GM19023 (cell line): ENCODE data around the gene CSF3R.
"Not testable (repeated sequence)": the region's sequence is repeated elsewhere in the genome, so short reads cannot be mapped to it uniquely, and the experiment has no call there.

Experiments used
- ATAC-seq: cut with Tn5 transposase; IDR thresholded peaks from one replicate; pipeline ENCODE4 v1.9.1; 2021; ENCODE audit warnings: mild to moderate bottlenecking, moderate library complexity; ENCODE audit not compliant: unreplicated experiment

The CSF3R gene

GRCh38 chr1:36513676-36514473, 31.2 kb upstream of the CSF3R start:
- no peak for ATAC-seq

GRCh38 chr1:36512842-36513241, 30.1 kb upstream of the CSF3R start:
- no peak for ATAC-seq

DNA sequence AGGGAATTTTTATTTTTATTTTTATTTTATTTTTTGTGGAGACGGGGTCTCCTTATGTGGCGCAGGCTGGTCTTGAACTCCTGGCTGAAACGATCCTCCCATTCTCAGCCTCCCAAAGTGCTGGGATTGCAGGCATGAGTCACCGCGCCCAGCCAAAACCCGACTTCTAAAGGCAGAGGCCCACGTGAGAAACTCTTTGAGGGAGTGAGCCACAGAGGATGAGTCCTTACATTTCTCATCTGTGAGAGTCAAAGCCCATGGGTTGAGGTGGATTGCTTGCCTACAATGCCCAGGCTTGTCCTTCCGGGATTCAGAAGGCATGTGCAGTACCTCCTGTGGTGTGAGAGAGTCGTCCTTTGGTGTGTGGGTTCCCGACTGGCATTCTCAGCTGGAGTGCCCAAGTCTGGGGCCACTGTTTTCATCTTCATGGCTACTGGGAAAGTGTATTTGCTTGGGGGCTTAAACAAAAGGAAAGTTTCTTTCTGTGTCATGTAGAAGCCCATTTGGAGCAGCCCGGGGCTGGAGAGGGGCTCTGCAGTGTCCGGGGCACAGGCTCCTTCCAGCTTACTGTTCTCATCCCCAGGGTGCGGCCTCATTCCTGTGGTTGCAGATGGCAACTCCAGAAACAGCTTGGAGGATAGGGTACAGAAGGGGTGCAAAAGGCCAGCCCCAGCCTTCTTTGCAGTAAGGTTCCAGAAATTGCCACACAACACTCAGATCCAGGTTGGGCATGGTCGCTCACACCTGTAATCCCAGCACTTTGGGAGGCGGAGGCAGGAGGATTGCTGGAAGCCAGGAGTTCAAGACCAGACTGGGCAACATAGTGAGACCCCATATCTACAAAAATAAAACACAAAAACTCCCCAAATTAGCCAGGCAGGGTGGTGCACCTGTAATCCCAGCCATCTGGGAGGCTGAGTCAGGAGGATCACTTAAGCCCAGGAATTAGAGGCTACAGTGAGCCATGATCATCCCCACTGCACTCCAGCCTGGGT, 29.4 kb upstream of the CSF3R start:
- no peak for ATAC-seq

DNA sequence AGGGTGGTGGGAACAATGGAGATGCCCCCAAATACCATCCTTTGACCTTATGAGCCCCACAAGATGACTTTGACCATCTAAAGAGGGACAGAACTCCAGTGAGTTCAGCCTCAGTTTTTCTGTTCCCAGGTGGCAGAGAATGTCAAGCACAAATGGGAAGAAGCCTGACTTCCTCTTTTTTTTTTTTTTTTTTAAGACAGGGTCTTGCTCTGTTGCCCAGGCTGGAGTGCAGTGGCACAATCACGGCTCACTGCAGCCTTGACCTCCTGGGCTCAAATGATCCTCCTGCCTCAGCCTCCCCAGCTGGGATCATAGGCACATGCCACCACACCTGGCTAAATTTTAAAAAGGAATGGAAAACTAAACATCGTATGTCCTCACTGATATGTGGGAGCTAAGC, 28.5 kb upstream of the CSF3R start:
- not testable (repeated sequence) for ATAC-seq

- no peak for ATAC-seq
These were observed 27.7 kb upstream of the CSF3R start for GRCh38 chr1:36510418-36510817.

DNA sequence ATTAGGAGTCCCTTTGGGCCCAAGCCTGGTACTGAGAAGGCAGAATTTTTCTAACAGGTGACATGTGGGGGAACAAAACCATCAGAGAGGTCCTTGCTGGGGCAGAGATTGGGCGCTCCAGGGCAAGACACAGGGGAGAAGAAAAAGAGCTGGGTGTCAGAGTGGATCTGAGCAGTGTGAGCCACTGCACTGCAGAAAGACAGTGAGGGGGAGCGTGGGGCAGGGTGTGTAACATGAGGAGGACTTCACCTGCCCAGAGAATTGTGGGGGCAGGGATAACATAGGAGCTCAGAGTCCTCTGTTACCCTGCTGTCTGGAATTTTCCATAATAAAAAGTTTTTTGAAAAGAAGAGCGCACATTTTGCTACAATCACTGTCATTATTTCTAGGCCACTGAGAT, 25.5 kb upstream of the CSF3R start:
- ATAC-seq, result no peak

DNA sequence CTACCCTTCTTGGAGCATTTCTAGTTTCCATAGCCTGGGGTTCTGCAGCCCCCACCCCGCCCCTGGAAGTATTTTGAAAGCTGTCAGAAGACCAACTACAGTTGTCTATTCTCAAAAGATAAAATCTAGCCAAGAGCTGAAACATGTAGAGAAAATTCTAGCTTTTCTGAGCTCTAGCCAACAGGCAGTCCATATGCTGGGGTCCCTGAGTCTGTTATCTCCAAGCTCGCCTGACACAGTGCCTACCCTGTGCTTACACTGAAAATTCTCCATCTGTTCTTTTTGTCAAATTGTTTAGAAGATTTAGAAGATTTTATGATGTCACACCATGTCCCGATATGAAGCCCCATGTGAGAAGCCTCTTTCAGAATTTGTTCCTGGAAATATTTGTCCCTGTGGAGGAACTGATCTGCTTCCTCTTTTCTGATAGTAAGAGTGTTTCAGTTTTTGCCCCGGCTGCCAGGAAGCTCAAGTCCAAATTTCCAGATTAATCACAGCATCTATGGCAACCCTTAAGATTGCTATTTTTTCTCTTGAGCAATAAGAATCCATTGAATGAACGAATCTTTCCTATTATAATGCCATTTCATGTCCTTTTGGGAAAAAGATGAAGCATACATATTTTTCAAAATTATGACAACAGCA, 23.7 kb upstream of the CSF3R start:
- ATAC-seq, result no peak

- ATAC-seq, result no peak
These were observed 21.0 kb upstream of the CSF3R start for GRCh38 chr1:36503733-36504132.

DNA sequence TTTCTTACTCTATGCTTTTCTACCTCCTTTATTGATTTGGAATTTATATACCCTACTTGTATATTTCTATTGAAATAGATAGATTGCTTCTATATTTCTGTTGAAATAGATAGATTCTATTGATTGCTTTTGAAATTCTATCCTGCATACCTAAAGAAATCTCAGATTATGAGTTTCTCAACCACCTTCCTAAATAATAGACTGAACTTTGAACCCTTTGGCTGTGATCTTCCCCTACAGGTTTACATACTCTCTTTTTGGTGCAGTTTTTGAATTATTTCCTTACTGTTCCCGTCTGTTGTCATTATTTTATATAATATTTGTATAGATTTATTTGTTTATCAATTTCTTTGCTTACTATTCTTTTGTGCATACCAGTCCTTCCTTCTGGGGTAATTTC, 20.4 kb upstream of the CSF3R start:
- no peak for ATAC-seq

- ATAC-seq, result no peak
These were observed 19.9 kb upstream of the CSF3R start for GRCh38 chr1:36502616-36503015.

GRCh38 chr1:36501911-36502310, 19.2 kb upstream of the CSF3R start:
- ATAC-seq, result not testable (repeated sequence)

- no peak for ATAC-seq
These were observed 14.5 kb upstream of the CSF3R start for GRCh38 chr1:36497207-36497606.

GRCh38 chr1:36494971-36495370, 12.3 kb upstream of the CSF3R start:
- no peak for ATAC-seq

GRCh38 chr1:36493524-36493923, 10.8 kb upstream of the CSF3R start:
- ATAC-seq, result no peak

- ATAC-seq, result no peak
These were observed 9.8 kb upstream of the CSF3R start for GRCh38 chr1:36492491-36492890.

DNA sequence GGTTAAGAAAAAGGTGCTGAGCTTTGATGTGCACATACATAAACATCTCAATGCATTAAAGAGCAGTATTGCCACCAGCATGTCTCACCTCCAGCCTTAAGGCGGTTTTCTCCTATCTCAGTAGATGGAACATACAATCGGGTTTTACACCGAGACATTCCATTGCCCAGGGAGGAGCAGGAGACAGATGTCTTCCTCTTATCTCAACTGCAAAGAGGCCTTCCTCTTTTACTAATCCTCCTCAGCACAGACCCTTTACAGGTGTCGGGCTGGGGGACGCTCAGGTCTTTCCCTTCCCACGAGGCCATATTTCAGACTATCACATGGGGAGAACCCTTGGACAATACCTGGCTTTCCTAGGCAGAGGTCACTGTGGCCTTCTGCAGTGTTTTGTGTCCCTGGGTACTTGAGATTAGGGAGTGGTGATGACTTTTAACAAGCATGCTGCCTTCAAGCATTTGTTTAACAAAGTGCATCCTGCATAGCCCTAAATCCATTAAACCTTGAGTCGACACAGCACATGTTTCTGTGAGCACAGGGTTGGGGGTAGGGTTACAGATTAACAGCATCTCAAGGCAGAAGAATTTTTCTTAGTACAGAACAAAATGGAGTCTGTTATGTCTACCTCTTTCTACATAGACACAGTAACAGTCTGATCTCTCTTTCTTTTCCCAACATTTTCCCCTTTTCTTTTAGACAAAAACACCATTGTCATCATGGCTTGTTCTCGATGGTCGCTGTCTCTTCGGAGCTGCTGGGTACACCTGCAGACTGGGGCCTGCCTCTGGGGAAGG, 6.7 kb upstream of the CSF3R start:
- ATAC-seq, result not testable (repeated sequence)

- ATAC-seq, result no peak
These were observed 5.2 kb upstream of the CSF3R start for GRCh38 chr1:36487906-36488305.

- ATAC-seq, result not testable (repeated sequence)
These were observed 4.6 kb upstream of the CSF3R start for GRCh38 chr1:36487336-36487725.

- no peak for ATAC-seq
These were observed 4.0 kb upstream of the CSF3R start for GRCh38 chr1:36486439-36487335.

DNA sequence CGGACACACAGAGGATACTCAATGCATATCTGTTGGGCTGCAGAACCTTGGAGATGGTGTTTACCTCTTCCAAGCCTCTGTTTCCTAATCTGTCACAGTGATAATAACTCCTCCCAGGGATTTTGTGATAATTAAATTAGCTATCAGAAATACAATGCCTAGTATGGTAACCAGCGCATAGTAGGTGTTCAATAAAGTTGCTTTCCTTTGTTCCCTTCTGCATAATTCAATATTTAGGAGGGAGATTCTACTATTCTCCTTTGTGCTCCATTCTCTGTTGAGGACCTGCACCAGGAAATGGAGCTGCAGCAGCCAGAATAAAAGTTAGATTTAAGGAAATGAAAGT, 3.4 kb upstream of the CSF3R start:
- no peak for ATAC-seq
